Activated naive CD4-positive, alpha-beta T cell treated with anti-CD3 and anti-CD28 coated beads, Interleukin-2, amount 10 ng/mL, durations not matched to agents 7 days and 5 days (primary cell): ENCODE data around the gene NOD1.

Experiments
- CTCF ChIA-PET: fragments of 350-600 bp; sonication (Branson Sonifier 250); formaldehyde crosslinking; loops from one replicate; lab custom pipeline; 2021; ENCODE audit warnings: antibody characterized with exemption; lab: Charles Lee
- DNase-seq: peaks from one replicate; pipeline ENCODE4 v3.0.0-alpha.2; 2020
- H3K27ac Mint-ChIP-seq: one replicate; pipeline ENCODE4 v1.8.0; 2021; ENCODE audit warnings: mild to moderate bottlenecking, moderate library complexity, mixed read lengths
- H3K27me3 Mint-ChIP-seq: one replicate; pipeline ENCODE4 v1.8.0; 2021; ENCODE audit warnings: mild to moderate bottlenecking, mixed read lengths
- H3K36me3 Mint-ChIP-seq: one replicate; pipeline ENCODE4 v1.8.0; 2021; ENCODE audit warnings: mixed read lengths
- H3K4me1 Mint-ChIP-seq: one replicate; pipeline ENCODE4 v1.8.0; 2021; ENCODE audit warnings: mixed read lengths
- H3K4me3 Mint-ChIP-seq: one replicate; pipeline ENCODE4 v1.8.0; 2021; ENCODE audit warnings: mild to moderate bottlenecking, moderate library complexity, mixed read lengths
- H3K9me3 Mint-ChIP-seq: one replicate; pipeline ENCODE4 v1.8.0; 2021; ENCODE audit warnings: mixed read lengths

The NOD1 gene

DNA sequence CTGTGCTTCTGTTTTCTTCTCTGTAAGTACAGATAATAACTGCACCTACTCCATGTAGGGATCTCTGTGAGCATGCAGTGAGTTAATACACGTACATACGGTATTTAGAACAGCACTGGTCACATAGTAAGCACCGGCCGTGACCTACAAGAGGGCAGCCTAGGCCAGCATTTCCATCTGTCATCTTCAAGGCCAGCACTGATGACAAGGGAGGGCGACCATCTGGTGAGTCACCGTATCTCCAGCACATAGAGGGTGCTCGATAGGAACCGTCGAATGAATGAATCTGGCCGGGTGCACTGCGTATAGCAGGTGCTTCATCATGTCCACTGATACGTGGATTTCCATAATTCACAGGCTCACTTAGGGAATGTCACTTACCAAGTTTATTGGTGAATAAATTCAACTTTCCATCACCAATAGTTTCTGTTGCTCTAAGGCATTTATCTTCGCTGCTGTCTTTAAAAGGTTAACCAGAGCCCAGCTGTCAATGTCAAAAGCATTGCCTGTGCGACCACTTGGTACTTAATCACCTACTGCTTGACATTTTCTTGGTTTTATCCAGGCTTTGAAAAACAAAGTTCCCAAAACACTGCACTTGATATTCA, 8.3 kb downstream of the NOD1 start:
- Mint-ChIP-seq H3K4me3 (no peak overlapping the region), H3K27me3 (no peaks in the 10 kb centered on the region), H3K27ac (no peak overlapping the region), H3K36me3 (peaks cover 36% of the 10 kb centered on the region), H3K4me1 (peaks cover 74% of the 10 kb centered on the region), H3K9me3 (no peaks in the 10 kb centered on the region)
- no peak for DNase-seq
- CTCF ChIA-PET: no interaction called here

GRCh38 chr7:30469303-30469702, 9.3 kb downstream of the NOD1 start:
- H3K27ac Mint-ChIP-seq: peak overlapping the region; percentile 76
- H3K36me3 Mint-ChIP-seq: peaks cover 31% of the 10 kb centered on the region
- H3K9me3 Mint-ChIP-seq: no peaks in the 10 kb centered on the region
- H3K4me3 Mint-ChIP-seq: no peak overlapping the region
- no peak for DNase-seq
- CTCF ChIA-PET: interaction anchor here (1.2 kb wide), 1 partner anchor 9 kb away, joined by 3 read pairs; the partner anchor contains the start of gene NOD1
- H3K4me1 Mint-ChIP-seq: peaks cover 73% of the 10 kb centered on the region
- H3K27me3 Mint-ChIP-seq: no peaks in the 10 kb centered on the region

DNA sequence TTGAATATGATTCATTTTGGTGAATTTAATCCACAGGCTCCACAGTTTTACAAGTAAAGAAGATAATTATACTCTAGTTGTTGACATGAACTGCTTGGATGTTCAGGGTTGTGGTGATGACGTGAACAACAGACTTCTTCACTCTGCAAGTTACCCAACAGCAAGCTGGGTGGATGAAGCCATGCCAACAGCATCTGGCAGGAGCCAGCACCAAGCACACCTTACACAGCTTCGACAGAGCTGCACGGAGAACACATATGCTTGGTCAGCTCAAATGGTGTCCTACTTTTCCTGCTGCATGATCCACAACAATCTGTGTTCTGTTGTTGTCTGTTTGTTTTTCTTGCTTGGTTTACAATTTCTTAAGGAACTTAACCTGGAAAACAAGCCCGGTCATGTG, 9.8 kb downstream of the NOD1 start:
- no peak for DNase-seq
- Mint-ChIP-seq H3K27me3 (no peaks in the 10 kb centered on the region), H3K27ac (no peak overlapping the region), H3K36me3 (peaks cover 26% of the 10 kb centered on the region), H3K4me1 (peaks cover 68% of the 10 kb centered on the region), H3K9me3 (no peaks in the 10 kb centered on the region), H3K4me3 (no peak overlapping the region)
- CTCF ChIA-PET: interaction anchor here (1.2 kb wide), 1 partner anchor 10 kb away, joined by 3 read pairs; the partner anchor contains the start of gene NOD1

GRCh38 chr7:30468041-30468440, 10.5 kb downstream of the NOD1 start:
- Mint-ChIP-seq H3K4me3 (no peak overlapping the region), H3K36me3 (peaks cover 20% of the 10 kb centered on the region), H3K9me3 (no peaks in the 10 kb centered on the region), H3K27ac (no peak overlapping the region), H3K4me1 (peaks cover 61% of the 10 kb centered on the region), H3K27me3 (no peaks in the 10 kb centered on the region)
- DNase-seq: no peak
- CTCF ChIA-PET: no interaction called here

- no peaks in the 10 kb centered on the region for H3K9me3 Mint-ChIP-seq
- no peak for DNase-seq
- H3K36me3 Mint-ChIP-seq: peaks cover 20% of the 10 kb centered on the region
- CTCF ChIA-PET: no interaction called here
- peaks cover 53% of the 10 kb centered on the region for H3K4me1 Mint-ChIP-seq
- H3K27ac Mint-ChIP-seq: no peak overlapping the region
- H3K4me3 Mint-ChIP-seq: no peak overlapping the region
- no peaks in the 10 kb centered on the region for H3K27me3 Mint-ChIP-seq
Observed at GRCh38 chr7:30467271-30467670, 11.3 kb downstream of the NOD1 start.

- H3K4me1 Mint-ChIP-seq: peaks cover 43% of the 10 kb centered on the region
Observed at GRCh38 chr7:30466266-30466665, 12.3 kb downstream of the NOD1 start.

DNA sequence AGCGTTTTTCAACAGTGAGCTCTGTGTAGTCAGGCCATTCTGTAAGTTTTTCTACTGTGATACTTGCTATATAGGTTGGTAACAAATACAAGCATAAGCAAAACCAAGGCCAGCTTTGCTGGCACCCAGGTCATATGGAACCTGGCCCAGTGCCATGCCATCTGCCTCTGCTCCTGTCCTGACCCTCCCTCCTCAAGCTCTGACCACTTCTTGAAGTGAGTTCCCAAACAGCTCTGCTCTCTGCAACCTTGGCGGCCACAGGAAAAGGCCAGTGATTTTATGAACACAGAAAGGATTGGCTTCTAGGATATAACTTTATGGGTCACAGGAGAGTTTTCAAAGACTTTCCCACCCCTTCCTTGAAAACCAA, 12.8 kb downstream of the NOD1 start:
- Mint-ChIP-seq H3K4me1 (peaks cover 38% of the 10 kb centered on the region), H3K4me3 (no peak overlapping the region), H3K9me3 (no peaks in the 10 kb centered on the region), H3K27me3 (no peaks in the 10 kb centered on the region), H3K36me3 (peaks cover 23% of the 10 kb centered on the region), H3K27ac (no peak overlapping the region)
- CTCF ChIA-PET: interaction anchor here (0.9 to 1.4 kb wide), 2 partner anchors 29 to 44 kb away, joined by 3 to 4 read pairs; no protein-coding TSS in a partner anchor
- no peak for DNase-seq

More at GRCh38 chr7:30466266-30466665, 12.3 kb downstream of the NOD1 start:
- Mint-ChIP-seq H3K27ac (no peak overlapping the region), H3K9me3 (no peaks in the 10 kb centered on the region), H3K27me3 (no peaks in the 10 kb centered on the region), H3K4me3 (no peak overlapping the region), H3K36me3 (peaks cover 23% of the 10 kb centered on the region)
- CTCF ChIA-PET: interaction anchor here (0.9 to 1.4 kb wide), 2 partner anchors 29 to 44 kb away, joined by 3 to 4 read pairs; no protein-coding TSS in a partner anchor
- no peak for DNase-seq

DNA sequence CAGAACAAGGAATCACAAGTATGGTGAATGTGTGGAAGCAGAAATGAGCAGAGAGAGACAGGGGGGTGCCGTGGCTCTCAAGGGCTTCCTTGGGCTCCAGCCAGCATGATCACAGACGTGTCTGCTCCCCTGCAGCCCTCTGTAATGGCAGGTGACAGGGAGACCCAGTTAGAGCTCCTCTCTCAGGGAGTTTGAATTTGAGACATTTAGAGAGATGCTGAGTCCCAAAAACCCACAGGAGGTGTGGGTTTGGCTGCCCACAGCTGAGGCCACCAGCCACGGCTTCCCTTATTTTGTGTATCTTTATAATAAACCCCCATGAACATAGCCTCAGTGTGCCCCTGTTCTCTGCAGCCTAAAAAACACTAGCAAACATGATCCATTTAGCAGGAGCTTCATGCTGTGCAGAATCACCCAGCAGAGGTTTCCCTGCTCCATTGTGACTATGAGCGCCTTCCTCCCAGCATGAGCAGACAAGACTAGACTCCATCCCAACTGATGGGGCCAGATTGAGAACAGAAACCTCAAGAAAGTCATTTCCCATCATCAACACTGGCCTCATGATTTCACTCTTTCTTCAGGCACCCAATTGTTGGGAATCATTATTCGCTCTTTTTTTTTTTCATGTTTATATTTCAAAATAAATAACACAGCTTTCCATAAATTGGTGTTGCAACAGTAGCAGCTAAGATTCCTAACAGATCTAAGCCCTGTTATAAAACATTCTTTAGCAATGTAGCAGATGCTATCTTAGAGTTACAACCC, 13.4 kb downstream of the NOD1 start:
- DNase-seq: no peak
- H3K36me3 Mint-ChIP-seq: peaks cover 20% of the 10 kb centered on the region
- H3K4me3 Mint-ChIP-seq: no peak overlapping the region
- CTCF ChIA-PET: interaction anchor here (0.6 to 1.4 kb wide), 3 partner anchors 30 to 99 kb away, joined by 3 to 4 read pairs (median 3); no protein-coding TSS in a partner anchor
- H3K27me3 Mint-ChIP-seq: no peaks in the 10 kb centered on the region
- H3K4me1 Mint-ChIP-seq: peaks cover 33% of the 10 kb centered on the region
- H3K27ac Mint-ChIP-seq: no peak overlapping the region
- no peaks in the 10 kb centered on the region for H3K9me3 Mint-ChIP-seq

GRCh38 chr7:30464231-30464671, 14.3 kb downstream of the NOD1 start:
- H3K4me3 Mint-ChIP-seq: no peak overlapping the region
- CTCF ChIA-PET: no interaction called here

GRCh38 chr7:30463405-30464145, 15.0 kb downstream of the NOD1 start:
- Mint-ChIP-seq H3K36me3 (peaks cover 10% of the 10 kb centered on the region), H3K27ac (no peak overlapping the region), H3K4me1 (peaks cover 23% of the 10 kb centered on the region), H3K4me3 (no peak overlapping the region), H3K27me3 (no peaks in the 10 kb centered on the region), H3K9me3 (no peaks in the 10 kb centered on the region)
- CTCF ChIA-PET: no interaction called here
- no peak for DNase-seq

More at GRCh38 chr7:30464231-30464671, 14.3 kb downstream of the NOD1 start:
- Mint-ChIP-seq H3K4me1 (peaks cover 29% of the 10 kb centered on the region), H3K27me3 (no peaks in the 10 kb centered on the region), H3K27ac (no peak overlapping the region), H3K36me3 (peaks cover 13% of the 10 kb centered on the region), H3K9me3 (no peaks in the 10 kb centered on the region)
- no peak for DNase-seq

DNA sequence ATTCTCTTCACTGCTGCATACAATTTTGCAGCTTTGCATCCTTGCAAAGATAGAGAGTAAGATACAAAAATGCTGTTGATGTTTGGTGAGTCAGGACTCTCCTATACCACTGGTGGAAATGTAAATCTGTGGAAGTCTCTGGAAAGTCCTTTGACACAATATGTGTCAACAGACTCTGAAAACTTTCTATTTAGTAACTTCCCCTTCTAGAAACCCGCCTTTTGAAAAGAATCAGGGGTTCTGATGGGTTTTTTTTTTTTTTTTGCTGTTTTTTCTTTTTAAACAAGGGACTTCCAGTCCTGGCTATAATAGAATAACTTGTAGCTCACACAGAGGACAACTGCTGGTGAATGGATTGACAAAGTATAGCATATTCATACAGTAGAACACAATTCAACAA, 16.4 kb downstream of the NOD1 start:
- no peaks in the 10 kb centered on the region for H3K9me3 Mint-ChIP-seq
- H3K27ac Mint-ChIP-seq: no peak overlapping the region
- no peak for DNase-seq
- no peak overlapping the region for H3K4me3 Mint-ChIP-seq
- H3K27me3 Mint-ChIP-seq: no peaks in the 10 kb centered on the region
- peaks cover 7% of the 10 kb centered on the region for H3K36me3 Mint-ChIP-seq
- CTCF ChIA-PET: no interaction called here
- peaks cover 11% of the 10 kb centered on the region for H3K4me1 Mint-ChIP-seq

GRCh38 chr7:30460246-30460633, 18.3 kb downstream of the NOD1 start:
- no peaks in the 10 kb centered on the region for H3K9me3 Mint-ChIP-seq
- H3K4me1 Mint-ChIP-seq: peaks cover 5% of the 10 kb centered on the region
- H3K36me3 Mint-ChIP-seq: peaks cover 16% of the 10 kb centered on the region
- no peaks in the 10 kb centered on the region for H3K27me3 Mint-ChIP-seq
- DNase-seq: no peak
- no peak overlapping the region for H3K4me3 Mint-ChIP-seq
- H3K27ac Mint-ChIP-seq: no peak overlapping the region
- CTCF ChIA-PET: interaction anchor here (0.6 kb wide), 1 partner anchor 329 kb away, joined by 4 read pairs; no protein-coding TSS in a partner anchor

GRCh38 chr7:30459591-30460245, 18.9 kb downstream of the NOD1 start:
- no peak for DNase-seq
- CTCF ChIA-PET: no interaction called here
- Mint-ChIP-seq H3K27me3 (no peaks in the 10 kb centered on the region), H3K4me3 (no peak overlapping the region), H3K4me1 (peaks cover under 1% of the 10 kb centered on the region), H3K36me3 (peaks cover 16% of the 10 kb centered on the region), H3K27ac (no peak overlapping the region), H3K9me3 (no peaks in the 10 kb centered on the region)

DNA sequence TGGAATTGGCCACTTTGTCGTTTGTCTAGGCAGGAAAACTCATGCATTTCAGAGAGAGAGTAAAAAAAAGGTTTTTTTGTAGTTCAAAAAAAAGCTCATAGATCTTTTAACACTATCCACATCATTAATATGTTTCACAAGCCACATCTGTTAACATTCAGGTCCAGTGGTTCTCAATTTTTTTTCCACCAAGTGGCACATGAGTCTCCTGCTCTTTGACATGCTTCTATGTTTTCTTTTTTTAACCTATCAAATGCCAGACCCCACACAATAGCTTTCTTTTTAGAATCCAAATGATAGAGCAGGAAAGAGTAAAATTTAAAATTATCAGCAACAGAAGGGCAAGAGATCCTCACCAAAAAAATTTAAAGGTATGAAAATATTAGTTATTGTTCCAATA, 20.3 kb downstream of the NOD1 start:
- H3K4me1 Mint-ChIP-seq: no peaks in the 10 kb centered on the region
- DNase-seq: no peak
- H3K27ac Mint-ChIP-seq: peak overlapping the region; percentile 68
- CTCF ChIA-PET: no interaction called here
- peaks cover 24% of the 10 kb centered on the region for H3K36me3 Mint-ChIP-seq
- H3K27me3 Mint-ChIP-seq: no peaks in the 10 kb centered on the region
- H3K4me3 Mint-ChIP-seq: no peak overlapping the region
- H3K9me3 Mint-ChIP-seq: no peaks in the 10 kb centered on the region
